ENCODE measurements around the gene SERTAD2. TPM values are rescaled to one million over a fixed set of nuclear protein-coding genes. Genes with fewer than 3 reads are reported as not detected.

The SERTAD2 gene
- total and polyA plus RNA-seq, 2 of the 4 experiments (the other 2 are of a cell fraction), result 5.0 to 11.0 TPM

- H3K27ac ChIP-seq (ENCODE audit: insufficient read depth, low read length), result peak overlapping the region; percentile 66
- ATAC-seq (ENCODE audit: low read depth), result peak; percentile 97
- dilution Hi-C loops (cut with HindIII; ENCODE audit: low sequenced_read_pairs, unreplicated experiment), result no loop called here
These were observed 45.1 kb upstream of the SERTAD2 start for GRCh38 chr2:64698668-64699444.

More at GRCh38 chr2:64698668-64699444, 45.1 kb upstream of the SERTAD2 start:
- no peaks in the 10 kb centered on the region for H3K36me3 ChIP-seq (ENCODE audit: control insufficient read depth, insufficient read depth, low read length)
- no peaks in the 10 kb centered on the region for H3K27me3 ChIP-seq (ENCODE audit: control insufficient read depth, insufficient read depth, low read length)
- peak overlapping the region; percentile 93 for H2BK120ac ChIP-seq (ENCODE audit: low read depth, low read length)
- peak overlapping the region; percentile 94 for H2BK20ac ChIP-seq (ENCODE audit: low read depth, low read length)
- peak overlapping the region; percentile 18 for H2AK9ac ChIP-seq (replicated peaks; ENCODE audit: low read depth, low read length, poor library complexity)
- ChIA-PET POLR2A (ENCODE audit: unreplicated experiment) (interaction anchor here (0.5 kb wide), 1 partner anchor 145 kb away, joined by 5 read pairs; no protein-coding TSS in a partner anchor), CTCF (interaction anchor here (0.5 kb wide), 1 partner anchor 47 kb away, joined by 3 read pairs; no protein-coding TSS in a partner anchor)
- no peak overlapping the region for H3K9ac ChIP-seq (ENCODE audit: low read depth, low read length)
- peak overlapping the region; percentile 5 for H2AFZ ChIP-seq (replicated peaks; ENCODE audit: low read length, poor library complexity)
- peaks cover 5 to 9% of the 10 kb centered on the region in 2 experiments; a peak in 1 of 4 replicates for H3K79me1 ChIP-seq (ENCODE audit: low read depth in 1 of 2, low read length in 2 of 2)
- peak; percentile 94 for DNase-seq
- peak overlapping the region; percentile 84 for H2BK5ac ChIP-seq (ENCODE audit: low read depth, low read length, poor library complexity, severe bottlenecking)
- peak overlapping the region; percentile 54; the same call in 1 of the 2 replicates for H3K23ac ChIP-seq (ENCODE audit: low read depth, low read length)
- no peaks in the 10 kb centered on the region for H3K9me3 ChIP-seq (ENCODE audit: control insufficient read depth, insufficient read depth, low read length)
- intact Hi-C loops (cut with micrococcal nuclease), result loop anchor here (1.0 to 5.0 kb wide), 2 partner anchors 12 to 33 kb away; no protein-coding TSS in a partner anchor
- peak overlapping the region; percentile 89 to 90 for H4K8ac ChIP-seq (ENCODE audit: low read depth in 2 of 2, low read length in 2 of 2)
- TF ChIP-seq MAZ (IDR thresholded peaks at IDR 0.05; ENCODE audit: borderline replicate concordance, low read depth, low read length), result no peak
- peak; percentile 57; the same call in 1 of the 2 replicates for TF ChIP-seq FOS (IDR thresholded peaks at IDR 0.05; ENCODE audit: low read depth, low read length)
- TF ChIP-seq RFX5 (IDR thresholded peaks at IDR 0.05; ENCODE audit: low read depth, low read length), result no peak
- TF ChIP-seq BHLHE40 (IDR thresholded peaks at IDR 0.05; ENCODE audit: low read depth, low read length), result peak; percentile 3; the same call in 1 of the 2 replicates
- peak; percentile 84 for TF ChIP-seq MAFK (IDR thresholded peaks at IDR 0.05; ENCODE audit: low read depth, low read length)
- WGBS, 2 experiments (ENCODE audit: extremely low coverage in 2 of 2, insufficient read length in 1 of 2), result 100% methylated on average over 1 of the region's 4 CpGs; no CpG with 5 or more reads in 1 of the 2 experiments
- H3K4me1 ChIP-seq (ENCODE audit: control insufficient read depth, insufficient read depth, low read length), result peaks cover 16% of the 10 kb centered on the region
- peak overlapping the region; percentile 74 for H3K14ac ChIP-seq (replicated peaks; ENCODE audit: low read depth, low read length)
- H4K20me1 ChIP-seq (ENCODE audit: insufficient read depth, low read length), result no peaks in the 10 kb centered on the region
- H3K18ac ChIP-seq (ENCODE audit: low read depth, low read length), result peak overlapping the region; percentile 90
- H3K9me1 ChIP-seq (ENCODE audit: insufficient read depth, low read length), result no peaks in the 10 kb centered on the region; the same call in 1 of the 2 replicates
- peak overlapping the region; percentile 68 for H4K5ac ChIP-seq (ENCODE audit: low read depth, low read length)
- H2AK5ac ChIP-seq (ENCODE audit: low read depth, low read length), result peak overlapping the region; percentile 86
- no TSS peak for BruUV-seq (replicated peaks)
- H3K4me2 ChIP-seq (ENCODE audit: low read depth, low read length), result peak overlapping the region; percentile 60; the same call in 1 of the 2 replicates
- in situ Hi-C loops (cut with MboI; ENCODE audit: low sequenced_read_pairs), result no loop called here
- H3K4ac ChIP-seq (ENCODE audit: low read depth, low read length), result peak overlapping the region; percentile 86
- no peak overlapping the region for H3K4me3 ChIP-seq (ENCODE audit: insufficient read depth, low read depth, low read length)
- H4K91ac ChIP-seq (ENCODE audit: insufficient read depth, low read depth, low read length), result peak overlapping the region; percentile 79
- H3K56ac ChIP-seq (ENCODE audit: extremely low read depth, insufficient read depth, low read length), result peak overlapping the region; percentile 40
- peak overlapping the region; percentile 75; the same call in 2 of the 3 replicates for H2BK15ac ChIP-seq (ENCODE audit: low read depth, low read length)
